G401.6 (cell line): ENCODE data around the gene GAGE10.
"Not testable (repeated sequence)": the region's sequence is repeated elsewhere in the genome, so short reads cannot be mapped to it uniquely, and the experiment has no call there.

Experiments
- FAIRE-seq: peaks from 2 replicates; lab custom pipeline; 2012; peaks lifted over from hg19 to GRCh38; lab: Jason Lieb, UNC

Gene GAGE10

DNA sequence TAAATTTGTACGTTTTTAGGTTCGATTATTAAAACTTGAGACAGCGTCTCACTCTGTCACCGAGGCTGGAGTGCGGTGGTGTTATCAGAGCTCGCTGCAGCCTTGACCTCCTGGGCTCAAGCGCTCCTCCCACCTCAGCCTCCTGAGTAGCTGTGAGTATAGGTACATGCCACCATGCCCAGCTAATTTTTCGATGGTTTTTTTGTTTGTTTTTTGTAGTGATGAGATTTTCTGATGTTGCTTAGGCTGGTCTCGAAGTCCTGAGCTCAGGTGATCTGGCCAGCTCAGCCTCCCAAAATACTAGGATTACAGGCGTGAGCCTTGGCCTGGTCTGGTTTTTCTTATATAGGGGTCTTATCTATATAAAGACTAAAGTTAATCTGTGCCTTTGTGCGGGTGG lies 27.0 kb downstream of the GAGE10 start:
- not testable (repeated sequence) for FAIRE-seq

DNA sequence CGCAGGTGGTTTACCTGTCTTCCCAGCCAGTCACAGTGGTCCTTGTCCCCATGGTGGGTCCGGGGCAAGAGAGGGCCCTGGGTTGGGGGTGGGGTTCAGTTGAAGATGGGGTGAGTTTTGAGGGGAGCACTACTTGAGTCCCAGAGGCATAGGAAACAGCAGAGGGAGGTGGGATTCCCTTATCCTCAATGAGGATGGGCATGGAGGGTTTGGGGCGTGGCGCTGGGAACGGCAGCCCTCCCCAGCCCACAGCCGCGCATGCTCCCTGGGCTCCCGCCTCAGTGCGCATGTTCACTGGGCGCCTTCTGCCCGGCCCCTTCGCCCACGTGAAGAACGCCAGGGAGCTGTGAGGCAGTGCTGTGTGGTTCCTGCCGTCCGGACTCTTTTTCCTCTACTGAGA lies 27.8 kb downstream of the GAGE10 start, which contains the start of gene GAGE13:
Gene GAGE13, plus strand, starts transcription at position 301 of the 400 bp plus-strand sequence. CDS start 1,156 bp downstream, outside the sequence.
- FAIRE-seq = not testable (repeated sequence)

DNA sequence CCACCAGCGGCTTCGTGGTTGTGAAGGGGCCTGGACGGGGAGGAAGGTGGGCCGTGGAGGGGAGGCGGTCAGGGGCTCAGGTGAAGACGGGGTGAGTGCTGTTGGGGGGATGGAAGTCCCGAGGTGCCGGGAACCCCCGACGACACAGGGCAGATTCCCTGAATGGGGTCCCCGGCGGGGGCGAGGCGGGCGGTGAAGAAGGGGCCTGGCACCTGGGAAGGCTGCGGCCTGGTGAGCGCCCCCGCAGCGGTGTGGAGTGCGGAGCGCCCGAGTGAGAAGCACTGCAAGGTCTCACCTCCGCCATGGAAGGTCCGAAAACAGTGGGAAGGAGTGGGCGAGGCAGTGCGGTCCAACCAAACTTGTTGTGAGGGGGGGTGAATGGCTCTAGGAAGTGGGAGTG lies 28.4 kb downstream of the GAGE10 start:
- FAIRE-seq = not testable (repeated sequence)

DNA sequence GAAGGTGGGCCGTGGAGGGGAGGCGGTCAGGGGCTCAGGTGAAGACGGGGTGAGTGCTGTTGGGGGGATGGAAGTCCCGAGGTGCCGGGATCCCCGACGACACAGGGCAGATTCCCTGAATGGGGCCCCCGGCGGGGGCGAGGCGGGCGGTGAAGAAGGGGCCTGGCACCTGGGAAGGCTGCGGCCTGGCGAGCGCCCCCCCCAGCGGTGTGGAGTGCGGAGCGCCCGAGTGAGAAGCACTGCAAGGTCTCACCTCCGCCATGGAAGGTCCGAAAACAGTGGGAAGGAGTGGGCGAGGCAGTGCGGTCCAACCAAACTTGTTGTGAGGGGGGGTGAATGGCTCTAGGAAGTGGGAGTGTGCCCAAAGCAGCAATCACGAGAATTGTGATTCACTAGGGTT lies 38.0 kb downstream of the GAGE10 start:
- not testable (repeated sequence) for FAIRE-seq

DNA sequence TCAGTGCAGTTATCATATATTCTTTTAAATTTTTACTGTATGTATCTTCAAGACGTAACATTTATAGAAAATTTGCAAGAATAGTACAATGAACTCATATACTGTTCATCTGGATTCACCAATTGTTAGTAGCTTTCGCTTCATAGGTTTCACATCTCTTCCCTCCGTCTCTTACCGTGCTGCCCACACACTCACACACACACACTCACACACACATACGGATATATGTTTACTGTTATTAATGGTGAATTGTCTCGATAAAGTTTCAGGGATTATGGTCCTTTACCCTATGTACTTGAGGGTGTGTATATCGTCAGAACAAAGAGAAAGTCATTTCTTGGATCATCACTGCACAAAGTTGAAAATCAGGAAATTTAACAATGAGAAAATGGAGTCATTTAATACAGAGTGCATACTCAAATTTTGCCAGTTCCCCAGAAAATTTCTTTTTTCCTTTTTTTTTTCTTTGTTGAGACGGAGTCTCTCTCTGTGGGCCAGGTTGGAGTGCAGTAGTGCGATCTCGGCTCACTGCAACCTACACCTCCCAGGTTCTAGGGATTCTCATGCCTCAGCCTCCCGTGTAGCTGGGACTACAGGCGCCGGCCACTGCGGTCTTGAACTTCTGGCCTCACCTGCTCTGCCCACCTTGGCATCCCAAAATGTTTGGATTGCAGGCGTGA lies 41.2 kb downstream of the GAGE10 start:
- not testable (repeated sequence) for FAIRE-seq

DNA sequence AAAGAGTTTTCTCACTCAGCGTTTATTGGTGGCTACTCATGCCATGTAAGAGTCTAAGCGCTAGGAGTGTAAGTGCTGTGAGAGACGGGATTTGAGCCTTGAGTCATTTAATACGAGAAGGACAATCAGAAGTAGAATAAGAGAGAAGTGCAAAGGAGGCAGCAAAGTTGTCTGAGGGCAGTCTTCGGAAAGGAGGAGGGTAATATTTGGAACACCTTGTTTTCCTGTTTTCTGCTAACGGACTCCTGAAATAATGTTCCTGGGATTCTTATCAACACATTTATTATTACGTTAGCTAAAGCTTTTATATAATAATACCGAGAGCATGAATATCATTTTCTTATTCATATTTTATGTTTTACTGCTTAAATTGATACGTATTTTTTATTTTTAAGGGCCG lies 42.0 kb downstream of the GAGE10 start:
- not testable (repeated sequence) for FAIRE-seq

DNA sequence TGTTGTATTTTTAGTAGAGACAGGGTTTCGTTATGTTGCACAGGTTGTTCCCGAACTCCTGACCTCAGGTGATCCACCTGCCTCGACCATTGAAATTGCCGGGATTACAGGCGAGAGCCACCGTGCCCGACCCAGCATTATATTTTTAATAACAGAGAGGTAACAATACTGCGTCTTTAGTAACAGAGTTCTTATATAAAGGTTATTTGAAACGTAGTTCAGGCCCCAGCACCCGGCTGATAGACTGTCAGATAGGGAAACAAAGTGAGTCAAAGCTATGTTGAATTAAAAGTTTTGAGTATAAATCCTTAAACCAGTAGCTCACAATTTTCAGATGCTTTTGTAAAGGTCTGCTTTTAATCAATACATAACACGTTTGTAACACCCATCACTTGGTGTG lies 42.7 kb downstream of the GAGE10 start:
- not testable (repeated sequence) for FAIRE-seq
